ENCODE data around the gene LILRB5. TPM values are rescaled to one million over a fixed set of nuclear protein-coding genes. Genes with fewer than 3 reads are reported as not detected.

LILRB5 gene
- total and polyA plus RNA-seq, 9 of the 15 experiments (the other 6 are each of a cell fraction or from before 2014, with no cell fraction given), result not detected

DNA sequence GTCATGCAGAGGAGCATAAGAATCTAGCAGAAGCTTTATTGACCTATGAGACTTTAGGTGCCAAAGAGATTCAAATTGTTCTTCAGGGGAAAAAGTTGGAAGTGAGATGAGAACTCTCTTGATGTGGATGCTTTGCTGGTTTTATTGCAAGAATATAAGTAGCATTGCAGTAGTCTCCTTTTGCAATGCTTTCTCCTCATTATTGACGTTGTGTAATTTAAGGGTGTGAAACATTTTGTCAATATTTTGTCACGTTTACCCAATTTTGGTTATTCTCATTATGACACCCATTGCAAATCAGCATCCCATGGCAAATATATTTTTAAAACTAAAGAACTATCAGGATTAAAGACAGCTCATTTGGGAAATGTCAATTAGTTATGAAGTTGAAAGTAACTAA, 11.9 kb upstream of the LILRB5 start:
- H3K4me1 ChIP-seq (replicated peaks in 1 of 2; ENCODE audit: control insufficient read depth in 2 of 2, insufficient read depth in 2 of 2, low read length in 2 of 2), result no peaks in the 10 kb centered on the region
- no peaks in the 10 kb centered on the region for H3K9me1 ChIP-seq (ENCODE audit: control insufficient read depth, insufficient read depth, low read length)
- no peak for DNase-seq (ENCODE audit: extremely low read depth in 1 of 4, low spot score in 3 of 4)
- ATAC-seq, result no peak
- TF ChIP-seq ZNF384 (IDR thresholded peaks at IDR 0.05; ENCODE audit: low read depth, low read length) (no peak), POLR2AphosphoS5 (IDR thresholded peaks at IDR 0.05; ENCODE audit: control insufficient read depth, insufficient read depth, low read depth, low read length) (no peak), ESRRA (IDR thresholded peaks at IDR 0.05; ENCODE audit: borderline replicate concordance, low read depth) (no peak), BDP1 (IDR thresholded peaks at IDR 0.05; ENCODE audit: insufficient read depth, insufficient read length) (no peak), KAT7 (CRISPR knock-in tag; IDR thresholded peaks at IDR 0.05; ENCODE audit: borderline replicate concordance) (no peak), BCL6 (CRISPR knock-in tag; IDR thresholded peaks at IDR 0.05) (no peak), MAFK (IDR thresholded peaks at IDR 0.05; ENCODE audit: low read length) (no peak), ZFPM2 (CRISPR knock-in tag; IDR thresholded peaks at IDR 0.05) (no peak), TRIM24 (IDR thresholded peaks at IDR 0.05) (no peak), CC2D1A (IDR thresholded peaks at IDR 0.05) (no peak), ZKSCAN8 (CRISPR knock-in tag; IDR thresholded peaks at IDR 0.05) (no peak), ZNF57 (CRISPR knock-in tag; IDR thresholded peaks at IDR 0.05) (no peak), CCNT2 (IDR thresholded peaks at IDR 0.05; ENCODE audit: borderline replicate concordance, extremely low read depth, insufficient read length, low read depth, low read length) (no peak)
- TF ChIP-seq, protein P1, sequence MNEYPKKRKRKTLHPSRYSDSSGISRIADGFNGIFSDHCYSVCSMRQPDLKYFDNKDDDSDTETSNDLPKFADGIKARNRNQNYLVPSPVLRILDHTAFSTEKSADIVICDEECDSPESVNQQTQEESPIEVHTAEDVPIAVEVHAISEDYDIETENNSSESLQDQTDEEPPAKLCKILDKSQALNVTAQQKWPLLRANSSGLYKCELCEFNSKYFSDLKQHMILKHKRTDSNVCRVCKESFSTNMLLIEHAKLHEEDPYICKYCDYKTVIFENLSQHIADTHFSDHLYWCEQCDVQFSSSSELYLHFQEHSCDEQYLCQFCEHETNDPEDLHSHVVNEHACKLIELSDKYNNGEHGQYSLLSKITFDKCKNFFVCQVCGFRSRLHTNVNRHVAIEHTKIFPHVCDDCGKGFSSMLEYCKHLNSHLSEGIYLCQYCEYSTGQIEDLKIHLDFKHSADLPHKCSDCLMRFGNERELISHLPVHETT (CRISPR knock-in tag; conservative IDR thresholded peaks at IDR 0.05 in 1 of 2, IDR thresholded peaks at IDR 0.05 in 1 of 2), result no peak
- TF ChIP-seq, protein P2, sequence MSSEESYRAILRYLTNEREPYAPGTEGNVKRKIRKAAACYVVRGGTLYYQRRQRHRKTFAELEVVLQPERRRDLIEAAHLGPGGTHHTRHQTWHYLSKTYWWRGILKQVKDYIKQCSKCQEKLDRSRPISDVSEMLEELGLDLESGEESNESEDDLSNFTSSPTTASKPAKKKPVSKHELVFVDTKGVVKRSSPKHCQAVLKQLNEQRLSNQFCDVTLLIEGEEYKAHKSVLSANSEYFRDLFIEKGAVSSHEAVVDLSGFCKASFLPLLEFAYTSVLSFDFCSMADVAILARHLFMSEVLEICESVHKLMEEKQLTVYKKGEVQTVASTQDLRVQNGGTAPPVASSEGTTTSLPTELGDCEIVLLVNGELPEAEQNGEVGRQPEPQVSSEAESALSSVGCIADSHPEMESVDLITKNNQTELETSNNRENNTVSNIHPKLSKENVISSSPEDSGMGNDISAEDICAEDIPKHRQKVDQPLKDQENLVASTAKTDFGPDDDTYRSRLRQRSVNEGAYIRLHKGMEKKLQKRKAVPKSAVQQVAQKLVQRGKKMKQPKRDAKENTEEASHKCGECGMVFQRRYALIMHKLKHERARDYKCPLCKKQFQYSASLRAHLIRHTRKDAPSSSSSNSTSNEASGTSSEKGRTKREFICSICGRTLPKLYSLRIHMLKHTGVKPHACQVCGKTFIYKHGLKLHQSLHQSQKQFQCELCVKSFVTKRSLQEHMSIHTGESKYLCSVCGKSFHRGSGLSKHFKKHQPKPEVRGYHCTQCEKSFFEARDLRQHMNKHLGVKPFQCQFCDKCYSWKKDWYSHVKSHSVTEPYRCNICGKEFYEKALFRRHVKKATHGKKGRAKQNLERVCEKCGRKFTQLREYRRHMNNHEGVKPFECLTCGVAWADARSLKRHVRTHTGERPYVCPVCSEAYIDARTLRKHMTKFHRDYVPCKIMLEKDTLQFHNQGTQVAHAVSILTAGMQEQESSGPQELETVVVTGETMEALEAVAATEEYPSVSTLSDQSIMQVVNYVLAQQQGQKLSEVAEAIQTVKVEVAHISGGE (CRISPR knock-in tag; IDR thresholded peaks at IDR 0.05), result no peak
- TF ChIP-seq, protein P3, sequence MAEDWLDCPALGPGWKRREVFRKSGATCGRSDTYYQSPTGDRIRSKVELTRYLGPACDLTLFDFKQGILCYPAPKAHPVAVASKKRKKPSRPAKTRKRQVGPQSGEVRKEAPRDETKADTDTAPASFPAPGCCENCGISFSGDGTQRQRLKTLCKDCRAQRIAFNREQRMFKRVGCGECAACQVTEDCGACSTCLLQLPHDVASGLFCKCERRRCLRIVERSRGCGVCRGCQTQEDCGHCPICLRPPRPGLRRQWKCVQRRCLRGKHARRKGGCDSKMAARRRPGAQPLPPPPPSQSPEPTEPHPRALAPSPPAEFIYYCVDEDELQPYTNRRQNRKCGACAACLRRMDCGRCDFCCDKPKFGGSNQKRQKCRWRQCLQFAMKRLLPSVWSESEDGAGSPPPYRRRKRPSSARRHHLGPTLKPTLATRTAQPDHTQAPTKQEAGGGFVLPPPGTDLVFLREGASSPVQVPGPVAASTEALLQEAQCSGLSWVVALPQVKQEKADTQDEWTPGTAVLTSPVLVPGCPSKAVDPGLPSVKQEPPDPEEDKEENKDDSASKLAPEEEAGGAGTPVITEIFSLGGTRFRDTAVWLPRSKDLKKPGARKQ (CRISPR knock-in tag; IDR thresholded peaks at IDR 0.05), result no peak
- ChIA-PET CTCF (ENCODE audit: low intra/inter-chr PET ratio) (interaction anchor here (0.6 kb wide), 1 partner anchor 100 kb away, joined by 4 read pairs; no protein-coding TSS in a partner anchor), POLR2A (no interaction called here)
- no peaks in the 10 kb centered on the region for H3K36me3 ChIP-seq (ENCODE audit: control insufficient read depth, insufficient read depth, low read length)
- in situ Hi-C loops (cut with MboI), result no loop called here
- H3K4me3 ChIP-seq, result no peak overlapping the region
- 0% methylated on average over 2 of the region's 2 CpGs for WGBS (ENCODE audit: insufficient coverage, low coverage, missing lambda C conversion rate)
- H3K27ac ChIP-seq (ENCODE audit: extremely low read depth, low read depth, low read length), result no peak overlapping the region
- FAIRE-seq, result no peak
- no peak overlapping the region for H3K4me2 ChIP-seq (ENCODE audit: insufficient read depth, low read length)
- H3K79me2 ChIP-seq (ENCODE audit: control insufficient read depth, insufficient read depth, low read length), result no peaks in the 10 kb centered on the region
- no TSS peak for BruUV-seq (replicated peaks)
- intact Hi-C loops (cut with micrococcal nuclease), result no loop called here
- no peak overlapping the region for H3K9ac ChIP-seq (ENCODE audit: insufficient read depth in 1 of 2, low read depth in 2 of 2, low read length in 2 of 2)
- H3K27me3 ChIP-seq (ENCODE audit: control insufficient read depth in 2 of 2, insufficient read depth in 2 of 2, low read length in 2 of 2), result peaks cover 7 to 28% of the 10 kb centered on the region in 2 experiments; a peak in 4 of 5 replicates
- H2AFZ ChIP-seq (ENCODE audit: low read depth, low read length), result no peak overlapping the region
- peaks cover 8% of the 10 kb centered on the region; the same call in 1 of the 2 replicates for H4K20me1 ChIP-seq (replicated peaks; ENCODE audit: control insufficient read depth, insufficient read depth, low read length)
- H3K9me3 ChIP-seq (replicated peaks; ENCODE audit: control insufficient read depth, insufficient read depth, low read depth, low read length), result no peaks in the 10 kb centered on the region
